ENCODE measurements around the gene KLHL6. TPM values are rescaled to one million over a fixed set of nuclear protein-coding genes. Genes with fewer than 3 reads are reported as not detected.

The KLHL6 gene
- total RNA-seq, 8 experiments from 2014 or later = 0.07 to 2.6 (median 0.96) TPM

GRCh38 chr3:183558495-183558894 is 3.0 kb upstream of the KLHL6 start:
- in situ Hi-C loops (cut with MboI; ENCODE audit: low pct_unique_long_range_greater_than_20kb in 2 of 9, low sequenced_read_pairs in 9 of 9, unreplicated experiment in 9 of 9) = no loop called here
- ATAC-seq (replicated peaks in 6 of 8) = no peak
- Histone ChIP-seq H3K4me1 (replicated peaks in 1 of 2) (peaks cover 14 to 22% of the 10 kb centered on the region in 2 donors), H3K27ac (no peak overlapping the region), H3K4me3 (no peak overlapping the region)
- 40 to 90% (median 83%) methylated on average over 3 to 8 of the region's 8 CpGs; no CpG with 5 or more reads in 1 of the 10 experiments for WGBS, 10 experiments

- H3K4me1 ChIP-seq (replicated peaks in 1 of 2) = peaks cover 0 to 9% of the 10 kb centered on the region in 2 donors
- WGBS, 10 experiments = 30 to 90% (median 79%) methylated on average over 1 to 5 of the region's 5 CpGs; no CpG with 5 or more reads in 3 of the 10 experiments
- no peak overlapping the region for H3K27ac ChIP-seq
- in situ Hi-C loops (cut with MboI; ENCODE audit: low pct_unique_long_range_greater_than_20kb in 2 of 9, low sequenced_read_pairs in 9 of 9, unreplicated experiment in 9 of 9) = no loop called here
- H3K4me3 ChIP-seq = no peak overlapping the region
- ATAC-seq (replicated peaks in 6 of 8) = no peak
Observed at GRCh38 chr3:183556722-183557121, 1.2 kb upstream of the KLHL6 start.

GRCh38 chr3:183554377-183554776 is 1.1 kb downstream of the KLHL6 start:
- WGBS, 10 experiments = 67 to 100% (median 73%) methylated on average over 1 of the region's 1 CpG; no CpG with 5 or more reads in 2 of the 10 experiments
- peak in 4 of 8 experiments; percentile 43 to 57 (median 50) for ATAC-seq (replicated peaks in 6 of 8)
- H3K4me1 ChIP-seq (replicated peaks in 1 of 2) = peaks cover 0 to 9% of the 10 kb centered on the region in 2 donors
- in situ Hi-C loops (cut with MboI; ENCODE audit: low pct_unique_long_range_greater_than_20kb in 2 of 9, low sequenced_read_pairs in 9 of 9, unreplicated experiment in 9 of 9) = no loop called here
- H3K4me3 ChIP-seq = no peak overlapping the region
- no peak overlapping the region for H3K27ac ChIP-seq

GRCh38 chr3:183553334-183554026 is 2.0 kb downstream of the KLHL6 start:
- ATAC-seq (replicated peaks in 6 of 8) = peak in 1 of 8 experiments; percentile 14
- H3K27ac ChIP-seq = no peak overlapping the region
- no peak overlapping the region for H3K4me3 ChIP-seq
- peaks cover 2 to 13% of the 10 kb centered on the region in 2 donors for H3K4me1 ChIP-seq (replicated peaks in 1 of 2)
- in situ Hi-C loops (cut with MboI; ENCODE audit: low pct_unique_long_range_greater_than_20kb in 2 of 9, low sequenced_read_pairs in 9 of 9, unreplicated experiment in 9 of 9) = no loop called here
- WGBS, 10 experiments = 17 to 100% (median 76%) methylated on average over 1 to 8 of the region's 8 CpGs; no CpG with 5 or more reads in 1 of the 10 experiments

GRCh38 chr3:183551930-183552329 is 3.6 kb downstream of the KLHL6 start:
- 48 to 100% (median 91%) methylated on average over 1 to 6 of the region's 6 CpGs for WGBS, 10 experiments
- H3K4me1 ChIP-seq (replicated peaks in 1 of 2) = peaks cover 12 to 23% of the 10 kb centered on the region in 2 donors

GRCh38 chr3:183548262-183548769 is 7.2 kb downstream of the KLHL6 start:
- Histone ChIP-seq H3K4me3 (no peak overlapping the region), H3K4me1 (replicated peaks in 1 of 2) (peaks cover 16 to 19% of the 10 kb centered on the region in 2 donors), H3K27ac (peak overlapping the region in 1 of 2 donors; percentile 8)
- 0 to 50% (median 20%) methylated on average over 1 to 2 of the region's 2 CpGs; no CpG with 5 or more reads in 5 of the 10 experiments for WGBS, 10 experiments
- in situ Hi-C loops (cut with MboI; ENCODE audit: low pct_unique_long_range_greater_than_20kb in 2 of 9, low sequenced_read_pairs in 9 of 9, unreplicated experiment in 9 of 9) = no loop called here
- ATAC-seq (replicated peaks in 6 of 8) = peak; percentile 89 to 98 (median 93)

More at GRCh38 chr3:183551930-183552329, 3.6 kb downstream of the KLHL6 start:
- Histone ChIP-seq H3K27ac (no peak overlapping the region), H3K4me3 (no peak overlapping the region)
- in situ Hi-C loops (cut with MboI; ENCODE audit: low pct_unique_long_range_greater_than_20kb in 2 of 9, low sequenced_read_pairs in 9 of 9, unreplicated experiment in 9 of 9) = no loop called here
- no peak for ATAC-seq (replicated peaks in 6 of 8)

GRCh38 chr3:183546625-183547024 is 8.9 kb downstream of the KLHL6 start:
- Histone ChIP-seq H3K27ac (no peak overlapping the region), H3K4me1 (replicated peaks in 1 of 2) (peaks cover 16 to 19% of the 10 kb centered on the region in 2 donors), H3K4me3 (no peak overlapping the region)
- no peak for ATAC-seq (replicated peaks in 6 of 8)
- 39 to 96% (median 93%) methylated on average over 3 to 18 of the region's 19 CpGs for WGBS, 10 experiments
- in situ Hi-C loops (cut with MboI; ENCODE audit: low pct_unique_long_range_greater_than_20kb in 2 of 9, low sequenced_read_pairs in 9 of 9, unreplicated experiment in 9 of 9) = no loop called here

GRCh38 chr3:183545708-183546107 is 9.8 kb downstream of the KLHL6 start:
- no peak for ATAC-seq (replicated peaks in 6 of 8)
- 69 to 100% (median 96%) methylated on average over 2 to 6 of the region's 6 CpGs; no CpG with 5 or more reads in 2 of the 10 experiments for WGBS, 10 experiments
- in situ Hi-C loops (cut with MboI; ENCODE audit: low pct_unique_long_range_greater_than_20kb in 2 of 9, low sequenced_read_pairs in 9 of 9, unreplicated experiment in 9 of 9) = no loop called here
- Histone ChIP-seq H3K4me1 (replicated peaks in 1 of 2) (peaks cover 16 to 19% of the 10 kb centered on the region in 2 donors), H3K4me3 (no peak overlapping the region), H3K27ac (no peak overlapping the region)

GRCh38 chr3:183542355-183542754 is 13.2 kb downstream of the KLHL6 start:
- Histone ChIP-seq H3K27ac (no peak overlapping the region), H3K4me1 (replicated peaks in 1 of 2) (peaks cover 4 to 6% of the 10 kb centered on the region in 2 donors), H3K4me3 (no peak overlapping the region)
- in situ Hi-C loops (cut with MboI; ENCODE audit: low pct_unique_long_range_greater_than_20kb in 2 of 9, low sequenced_read_pairs in 9 of 9, unreplicated experiment in 9 of 9) = no loop called here
- 83 to 100% (median 92%) methylated on average over 2 to 4 of the region's 4 CpGs; no CpG with 5 or more reads in 3 of the 10 experiments for WGBS, 10 experiments
- no peak for ATAC-seq (replicated peaks in 6 of 8)

- Histone ChIP-seq H3K4me1 (replicated peaks in 1 of 2) (peaks cover 4 to 6% of the 10 kb centered on the region in 2 donors), H3K27ac (no peak overlapping the region), H3K4me3 (no peak overlapping the region)
- in situ Hi-C loops (cut with MboI; ENCODE audit: low pct_unique_long_range_greater_than_20kb in 2 of 9, low sequenced_read_pairs in 9 of 9, unreplicated experiment in 9 of 9) = no loop called here
- no peak for ATAC-seq (replicated peaks in 6 of 8)
- 0 to 100% (median 82%) methylated on average over 1 to 3 of the region's 3 CpGs; no CpG with 5 or more reads in 3 of the 10 experiments for WGBS, 10 experiments
Observed at GRCh38 chr3:183541738-183542137, 13.8 kb downstream of the KLHL6 start.

- Histone ChIP-seq H3K27ac (no peak overlapping the region), H3K4me3 (no peak overlapping the region), H3K4me1 (replicated peaks in 1 of 2) (peaks cover 4 to 6% of the 10 kb centered on the region in 2 donors)
- 0 to 95% (median 80%) methylated on average over 1 to 4 of the region's 6 CpGs; no CpG with 5 or more reads in 3 of the 10 experiments for WGBS, 10 experiments
- ATAC-seq (replicated peaks in 6 of 8) = no peak
- in situ Hi-C loops (cut with MboI; ENCODE audit: low pct_unique_long_range_greater_than_20kb in 2 of 9, low sequenced_read_pairs in 9 of 9, unreplicated experiment in 9 of 9) = no loop called here
Observed at GRCh38 chr3:183541235-183541655, 14.3 kb downstream of the KLHL6 start.

GRCh38 chr3:183540501-183541234 is 14.8 kb downstream of the KLHL6 start:
- peaks cover 4 to 6% of the 10 kb centered on the region in 2 donors for H3K4me1 ChIP-seq (replicated peaks in 1 of 2)
- in situ Hi-C loops (cut with MboI; ENCODE audit: low pct_unique_long_range_greater_than_20kb in 2 of 9, low sequenced_read_pairs in 9 of 9, unreplicated experiment in 9 of 9) = no loop called here
- H3K27ac ChIP-seq = no peak overlapping the region
- H3K4me3 ChIP-seq = no peak overlapping the region
- 40 to 100% (median 78%) methylated on average over 1 to 10 of the region's 14 CpGs; no CpG with 5 or more reads in 1 of the 10 experiments for WGBS, 10 experiments
- no peak for ATAC-seq (replicated peaks in 6 of 8)

- in situ Hi-C loops (cut with MboI; ENCODE audit: low pct_unique_long_range_greater_than_20kb in 2 of 9, low sequenced_read_pairs in 9 of 9, unreplicated experiment in 9 of 9) = no loop called here
- Histone ChIP-seq H3K4me1 (replicated peaks in 1 of 2) (peaks cover 4 to 6% of the 10 kb centered on the region in 2 donors), H3K27ac (no peak overlapping the region), H3K4me3 (no peak overlapping the region)
- 51 to 100% (median 95%) methylated on average over 1 to 3 of the region's 3 CpGs; no CpG with 5 or more reads in 2 of the 10 experiments for WGBS, 10 experiments
- ATAC-seq (replicated peaks in 6 of 8) = no peak
Observed at GRCh38 chr3:183539811-183540210, 15.7 kb downstream of the KLHL6 start.
